OCI-LY1 (cell line): ENCODE results near the gene DBNL.

Experiments used
- CTCF ChIP-seq: fragments of 200-600 bp; sonication (generic), shearing (Covaris generic); IDR thresholded peaks from 2 replicates; pipeline ENCODE4 v1.5.1; 2017; ENCODE audit warnings: mild to moderate bottlenecking, antibody characterized with exemption, low read length, moderate library complexity, mixed read lengths
- EZH2 ChIP-seq: fragments of 200-600 bp; sonication (generic), shearing (Covaris generic); IDR thresholded peaks from 2 replicates; pipeline ENCODE4 v1.8.0; 2017; ENCODE audit warnings: borderline replicate concordance, mixed run types, mild to moderate bottlenecking, antibody characterized with exemption, low read length, moderate library complexity, mixed read lengths

DNA sequence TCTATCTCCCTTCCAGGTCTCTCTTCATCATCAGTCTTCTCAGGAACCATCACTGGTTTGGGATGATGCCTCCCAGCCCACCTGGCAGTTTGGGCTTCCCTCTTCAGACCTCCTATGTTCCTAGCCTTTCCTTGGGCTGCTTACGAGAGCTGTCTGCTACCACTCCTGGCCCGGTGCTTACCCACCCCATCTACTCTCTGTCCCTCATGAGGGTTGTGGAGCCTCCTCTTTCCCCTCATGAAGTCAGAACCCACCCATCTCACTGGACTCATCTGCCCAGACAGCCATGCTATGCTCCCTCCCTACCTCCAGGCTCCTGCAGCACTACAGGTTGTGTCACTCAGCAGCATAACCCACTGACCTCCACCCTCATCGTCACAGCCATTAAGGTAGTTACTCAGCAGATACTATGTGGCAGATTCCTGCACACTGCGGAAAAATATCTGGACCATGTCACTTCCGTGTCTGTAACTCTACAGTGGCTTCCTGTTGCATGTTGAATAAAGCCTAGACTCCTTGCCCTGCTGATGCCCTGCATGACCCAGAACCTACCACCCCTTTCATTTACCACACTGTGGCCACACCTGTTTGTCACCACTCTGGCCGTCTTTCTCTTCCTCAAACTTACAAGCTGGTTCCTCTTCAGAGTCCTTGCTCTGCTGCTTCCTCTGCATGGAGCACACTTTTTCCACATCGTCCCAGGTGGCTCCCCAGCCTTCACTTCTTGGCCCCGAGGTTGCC, 2.0 kb downstream of the DBNL start:
- TF ChIP-seq CTCF, result no peak
- no peak for TF ChIP-seq EZH2
